H9 (cell line): ENCODE measurements around the gene MGMT. TPM values are rescaled to one million over a fixed set of nuclear protein-coding genes. Genes with fewer than 3 reads are reported as not detected.

ENCODE experiments used
- DNase-seq: peaks from one replicate; pipeline ENCODE4 v3.0.0-alpha.2; 2017
- H2AFZ ChIP-seq: one replicate; pipeline ENCODE4 v1.6.1; 2013; ENCODE audit warnings: mild to moderate bottlenecking, low read length, control low read depth, moderate library complexity
- H2AK5ac ChIP-seq: 2 replicates; pipeline ENCODE4 v1.6.1; 2013; ENCODE audit warnings: low read length, control low read depth, mixed read lengths; ENCODE audit not compliant: insufficient read length
- H2BK120ac ChIP-seq: one replicate; pipeline ENCODE4 v1.6.1; 2013; ENCODE audit warnings: low read depth, mild to moderate bottlenecking, low read length, control low read depth, inconsistent platforms; ENCODE audit not compliant: poor library complexity, severe bottlenecking
- H2BK12ac ChIP-seq: 2 replicates; pipeline ENCODE4 v1.6.1; 2013; ENCODE audit warnings: low read length, control low read depth, mixed read lengths, low read depth; ENCODE audit not compliant: insufficient read length
- H2BK15ac ChIP-seq: 2 replicates; pipeline ENCODE4 v1.6.1; 2013; ENCODE audit warnings: low read depth, low read length, control low read depth
- H2BK20ac ChIP-seq: one replicate; pipeline ENCODE4 v1.6.1; 2013; ENCODE audit warnings: low read depth, mild to moderate bottlenecking, low read length, control low read depth, inconsistent platforms; ENCODE audit not compliant: poor library complexity, severe bottlenecking
- H2BK5ac ChIP-seq: 2 replicates; pipeline ENCODE4 v1.6.1; 2013; ENCODE audit warnings: low read length, control low read depth, mixed read lengths; ENCODE audit not compliant: insufficient read length
- H3K14ac ChIP-seq: 2 replicates; pipeline ENCODE4 v1.6.1; 2013; ENCODE audit warnings: low read length, control low read depth; ENCODE audit not compliant: insufficient read depth
- H3K18ac ChIP-seq: 2 replicates; pipeline ENCODE4 v1.6.1; 2013; ENCODE audit warnings: low read depth, mild to moderate bottlenecking, mixed read lengths, low read length, control low read depth; ENCODE audit not compliant: insufficient read length
- H3K23ac ChIP-seq: 2 replicates; pipeline ENCODE4 v1.6.1; 2013; ENCODE audit warnings: low read length, control low read depth, mixed read lengths, low read depth; ENCODE audit not compliant: insufficient read length
- H3K23me2 ChIP-seq: 2 replicates; pipeline ENCODE4 v1.6.1; 2013; ENCODE audit warnings: low read depth, mild to moderate bottlenecking, mixed read lengths, low read length, control low read depth; ENCODE audit not compliant: insufficient read length, poor library complexity, severe bottlenecking
- H3K27ac ChIP-seq: 2 replicates; pipeline ENCODE4 v1.5.1; 2013; ENCODE audit warnings: low read length, control low read depth, mixed read lengths, low read depth; ENCODE audit not compliant: insufficient read length
- H3K27me3 ChIP-seq: 2 replicates; pipeline ENCODE4 v1.6.1; 2013; ENCODE audit warnings: low read length, control low read depth, inconsistent platforms; ENCODE audit not compliant: insufficient read depth
- H3K4ac ChIP-seq: 2 replicates; pipeline ENCODE4 v1.6.1; 2013; ENCODE audit warnings: low read depth, mild to moderate bottlenecking, control low read depth, inconsistent platforms, low read length, moderate library complexity
- H3K4me1 ChIP-seq: 2 replicates; pipeline ENCODE4 v1.6.1; 2013; ENCODE audit warnings: low read length, control low read depth, inconsistent platforms; ENCODE audit not compliant: insufficient read depth
- H3K4me2 ChIP-seq: 2 replicates; pipeline ENCODE4 v1.6.1; 2013; ENCODE audit warnings: low read length, control low read depth, mixed read lengths; ENCODE audit not compliant: insufficient read length, insufficient read depth
- H3K56ac ChIP-seq: 2 replicates; pipeline ENCODE4 v1.6.1; 2013; ENCODE audit warnings: low read depth, mild to moderate bottlenecking, mixed read lengths, low read length, control low read depth; ENCODE audit not compliant: insufficient read length
- H3K79me1 ChIP-seq: 2 replicates; pipeline ENCODE4 v1.6.1; 2013; ENCODE audit warnings: low read depth, mild to moderate bottlenecking, moderate library complexity, low read length, control low read depth, inconsistent platforms; ENCODE audit not compliant: insufficient read depth, poor library complexity, severe bottlenecking
- H3K79me2 ChIP-seq: 2 replicates; pipeline ENCODE4 v1.6.1; 2013; ENCODE audit warnings: low read length, control low read depth, inconsistent platforms; ENCODE audit not compliant: insufficient read depth
- H3K9ac ChIP-seq: 2 replicates; pipeline ENCODE4 v1.6.1; 2013; ENCODE audit warnings: low read length, control low read depth, mixed read lengths; ENCODE audit not compliant: insufficient read length; ENCODE audit errors: extremely low read depth
- H3K9me3 ChIP-seq: one replicate; pipeline ENCODE4 v1.6.1; 2013; ENCODE audit warnings: low read depth, low read length, inconsistent platforms; ENCODE audit not compliant: control insufficient read depth
- H3T11ph ChIP-seq: one replicate; pipeline ENCODE4 v1.6.1; 2013; ENCODE audit warnings: mild to moderate bottlenecking, low read length, control low read depth, inconsistent platforms
- H4K20me1 ChIP-seq: one replicate; pipeline ENCODE4 v1.6.1; 2013; ENCODE audit not compliant: control insufficient read depth, insufficient read length, insufficient read depth
- H4K5ac ChIP-seq: 2 replicates; pipeline ENCODE4 v1.6.1; 2013; ENCODE audit warnings: low read depth, mild to moderate bottlenecking, mixed read lengths, low read length, control low read depth; ENCODE audit not compliant: insufficient read length
- H4K8ac ChIP-seq: replicated peaks from 2 replicates; pipeline ENCODE4 v1.6.1; 2013; ENCODE audit warnings: low read length, control low read depth, mixed read lengths, low read depth; ENCODE audit not compliant: insufficient read length
- H4K91ac ChIP-seq: 2 replicates; pipeline ENCODE4 v1.6.1; 2013; ENCODE audit warnings: low read depth, mild to moderate bottlenecking, moderate library complexity, mixed read lengths, low read length, control low read depth; ENCODE audit not compliant: insufficient read length
- H3K27ac Mint-ChIP-seq, 3 experiments: 2 replicates in 2 of 3; 3 replicates in 1 of 3; pipeline ENCODE4 v1.8.0; 2020 to 2021; ENCODE audit warnings: mixed read lengths in 3 of 3, mild to moderate bottlenecking in 1 of 3, moderate library complexity in 1 of 3
- H3K27me3 Mint-ChIP-seq: 2 replicates; pipeline ENCODE4 v1.8.0; 2021; ENCODE audit warnings: low read depth, mild to moderate bottlenecking, moderate library complexity, mixed read lengths
- H3K36me3 Mint-ChIP-seq, 3 experiments: 2 replicates in 2 of 3; 3 replicates in 1 of 3; pipeline ENCODE4 v1.8.0; 2020 to 2021; ENCODE audit warnings: low read depth in 3 of 3, mixed read lengths in 3 of 3; ENCODE audit not compliant: insufficient read depth in 1 of 3
- H3K4me1 Mint-ChIP-seq, 2 experiments: 2 replicates each; pipeline ENCODE4 v1.8.0; 2020; ENCODE audit warnings: mixed read lengths in 2 of 2
- H3K4me3 Mint-ChIP-seq, 2 experiments: 2 replicates in 1 of 2; 3 replicates in 1 of 2; pipeline ENCODE4 v1.8.0; 2020 to 2021; ENCODE audit warnings: mild to moderate bottlenecking in 2 of 2, mixed read lengths in 2 of 2, moderate library complexity in 1 of 2
- H3K9me3 Mint-ChIP-seq, 2 experiments: 2 replicates in 1 of 2; 3 replicates in 1 of 2; pipeline ENCODE4 v1.8.0; 2020; ENCODE audit warnings: mild to moderate bottlenecking in 2 of 2, mixed read lengths in 2 of 2, moderate library complexity in 1 of 2
- CTCF ChIP-seq: fragments of 200-600 bp; sonication (generic); conservative IDR thresholded peaks from 3 replicates; pipeline ENCODE4 v1.8.0; 2021; ENCODE audit warnings: antibody characterized with exemption, mild to moderate bottlenecking
- WGBS: extraction: QIAGEN DNeasy Blood & Tissue Kit; methylation state at CpG from one replicate; pipeline ENCODE4 v1.1.7; 2013; ENCODE audit warnings: missing lambda C conversion rate, low lambda C conversion rate, mixed read lengths; ENCODE audit not compliant: insufficient read length; ENCODE audit errors: extremely low coverage; 5-methylcytosine and 5-hydroxymethylcytosine counted together
- total RNA-seq: library from RNA; stranded (reverse); gene quantifications from 2 replicates; pipeline ENCODE4 v1.2.1, GENCODE V29; 2021

Gene MGMT
- total RNA-seq, 1 experiment from 2014 or later = 18.4 TPM

DNA sequence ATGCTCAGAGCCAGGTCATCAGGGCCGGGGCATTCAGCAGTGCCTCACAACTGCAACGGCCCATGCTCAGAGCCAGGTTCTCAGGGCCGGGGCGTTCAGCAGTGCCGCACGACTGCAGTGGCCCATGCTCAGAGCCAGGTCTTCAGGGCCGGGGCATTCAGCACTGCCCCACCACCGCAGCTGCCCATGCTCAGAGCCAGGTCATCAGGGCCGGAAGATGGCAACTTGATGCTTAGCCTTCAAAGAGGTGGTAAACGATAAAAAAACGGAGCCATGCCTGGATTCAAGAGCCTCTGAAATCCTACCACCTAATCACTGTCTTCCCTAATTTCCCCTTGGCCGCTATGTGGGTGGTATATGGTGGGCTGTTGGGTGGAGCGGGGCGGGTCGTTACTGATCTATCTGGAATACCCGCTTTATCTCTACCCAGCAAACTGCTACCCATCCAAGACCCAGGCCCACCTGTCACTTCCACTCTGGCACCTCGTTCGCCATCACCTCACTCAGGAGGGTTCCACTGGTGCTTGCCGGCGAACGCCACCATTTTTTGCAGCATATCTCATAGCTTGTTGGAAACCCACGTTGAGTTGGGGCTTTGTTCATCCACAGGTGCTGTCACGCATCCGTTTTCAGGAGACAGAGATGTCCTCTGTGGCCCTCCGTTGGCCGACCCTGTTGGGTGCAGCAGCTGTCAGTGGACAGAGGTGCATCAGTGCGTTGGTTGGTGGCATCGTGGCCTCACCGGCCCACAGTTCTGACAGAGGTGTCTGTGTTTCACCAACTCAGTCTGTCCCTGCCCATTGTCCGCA lies 275.9 kb downstream of the MGMT start:
- H3K4me1 Mint-ChIP-seq = peaks cover 0 to 5% of the 10 kb centered on the region in 2 experiments; a peak in 2 of 4 replicates
- Histone ChIP-seq H3K4ac (no peak overlapping the region), H4K5ac (no peak overlapping the region), H3K9me3 (no peaks in the 10 kb centered on the region), H2BK5ac (no peak overlapping the region), H3K27ac (no peak overlapping the region), H2BK15ac (no peak overlapping the region), H3K27me3 (no peaks in the 10 kb centered on the region), H3K4me1 (no peaks in the 10 kb centered on the region), H3K4me2 (no peak overlapping the region), H2AK5ac (no peak overlapping the region), H2BK12ac (no peak overlapping the region), H2AFZ (no peak overlapping the region), H3K79me1 (no peaks in the 10 kb centered on the region), H3K14ac (no peak overlapping the region; the same call in 1 of the 2 replicates), H4K91ac (no peak overlapping the region), H3K18ac (no peak overlapping the region), H4K20me1 (no peaks in the 10 kb centered on the region), H2BK20ac (no peak overlapping the region), H4K8ac (no peak overlapping the region), H3T11ph (no peak overlapping the region), H3K23me2 (no peaks in the 10 kb centered on the region), H2BK120ac (no peak overlapping the region), H3K23ac (no peak overlapping the region), H3K9ac (no peak overlapping the region), H3K56ac (no peak overlapping the region), H3K79me2 (no peaks in the 10 kb centered on the region)
- no peak overlapping the region for H3K27ac Mint-ChIP-seq
- H3K9me3 Mint-ChIP-seq = peaks cover 13 to 15% of the 10 kb centered on the region in 2 experiments
- H3K36me3 Mint-ChIP-seq = peaks cover 12 to 17% (median 17%) of the 10 kb centered on the region in 3 experiments
- no peaks in the 10 kb centered on the region for H3K27me3 Mint-ChIP-seq
- DNase-seq = peak; percentile 19
- no peak overlapping the region for H3K4me3 Mint-ChIP-seq
- WGBS = no CpG with 5 or more reads among the region's 30 CpGs
- TF ChIP-seq CTCF = no peak
